ENCODE results near the gene SLC25A19. TPM values are rescaled to one million over a fixed set of nuclear protein-coding genes. Genes with fewer than 3 reads are reported as not detected.

SLC25A19 gene
- 8.8 TPM for total RNA-seq

DNA sequence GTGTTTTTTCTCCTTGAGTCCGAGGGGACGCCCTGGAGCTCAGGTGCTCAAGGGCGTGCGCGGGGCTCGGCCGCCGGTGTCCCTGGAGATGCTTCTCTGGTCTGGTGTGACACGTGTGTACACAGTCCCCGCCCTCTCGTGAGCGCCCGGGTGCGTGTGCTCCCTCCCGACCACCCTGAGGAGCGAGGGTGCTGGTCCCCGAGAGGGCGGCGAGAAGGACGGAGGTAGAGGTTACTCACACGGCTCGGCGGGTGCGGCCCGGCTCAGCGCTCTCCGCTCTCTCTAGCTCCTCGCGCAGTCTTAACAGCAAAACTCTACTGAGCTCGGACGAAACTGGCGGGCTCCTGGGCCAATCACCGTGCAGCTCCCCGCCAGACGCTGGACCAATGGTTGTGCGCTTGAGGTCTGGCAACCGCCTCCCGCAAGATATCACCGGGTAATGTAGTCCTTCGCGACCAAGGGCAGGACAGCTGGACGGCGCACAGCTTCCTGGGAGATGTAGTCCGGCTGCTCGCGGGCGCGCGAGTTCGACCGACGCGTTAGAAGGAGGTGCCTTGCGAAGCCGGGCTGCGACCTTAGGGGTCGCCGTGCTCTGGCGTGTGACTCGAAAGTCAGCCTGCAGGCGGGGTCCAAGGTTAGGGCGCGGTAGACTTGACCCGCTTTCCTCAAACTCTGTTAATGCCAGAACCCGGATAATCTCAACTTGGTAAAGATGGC is at the start of gene SLC25A19:
Gene SLC25A19, minus strand, starts transcription at position 319 of the 717 bp plus-strand sequence. CDS start 2,669 bp downstream, outside the sequence.

GRCh38 chr17:75270966-75271232 is 18.3 kb downstream of the SLC25A19 start, which contains the start of gene MIF4GD:
Gene MIF4GD (minus strand): TSS chr17:75271231. CDS start chr17:75270195, 1,036 bp downstream.

GRCh38 chr17:75261336-75262111 is 27.7 kb downstream of the SLC25A19 start, which contains the start of the genes GGA3 and MRPS7:
Gene GGA3 (minus strand): TSS chr17:75261606. CDS start chr17:75261587, 19 bp downstream.
Gene MRPS7 (plus strand): TSS chr17:75261879. CDS start chr17:75261901, 22 bp downstream.

Other genes starting within 250 kb of the SLC25A19 start
- 146 TPM for gene ATP5PD, start 242.5 kb downstream of the SLC25A19 start, total RNA-seq
- gene KCTD2, start 242.2 kb downstream of the SLC25A19 start, total RNA-seq: 51.2 TPM
- gene SLC16A5, start 201.5 kb downstream of the SLC25A19 start, total RNA-seq: 2.1 TPM
- gene ARMC7, start 179.5 kb downstream of the SLC25A19 start, total RNA-seq: 3.0 TPM
- 32.3 TPM for gene NT5C, start 157.7 kb downstream of the SLC25A19 start, total RNA-seq
- gene JPT1, start 134.9 kb downstream of the SLC25A19 start, total RNA-seq: 563 TPM
- 146 TPM for gene SUMO2, start 106.5 kb downstream of the SLC25A19 start, total RNA-seq
- 23.1 TPM for gene NUP85, start 83.8 kb downstream of the SLC25A19 start, total RNA-seq
- 18.9 TPM for gene GGA3, start 27.8 kb downstream of the SLC25A19 start, total RNA-seq
- 46.6 TPM for gene MRPS7, start 27.6 kb downstream of the SLC25A19 start, total RNA-seq
- gene MIF4GD, start 18.2 kb downstream of the SLC25A19 start, total RNA-seq: 8.3 TPM
- 109 TPM for gene GRB2, start 116.2 kb upstream of the SLC25A19 start, total RNA-seq
- 31.4 TPM for gene TMEM94, start 167.2 kb upstream of the SLC25A19 start, total RNA-seq
- 9.0 TPM for gene CASKIN2, start 226.1 kb upstream of the SLC25A19 start, total RNA-seq
- gene TSEN54, start 227.1 kb upstream of the SLC25A19 start, total RNA-seq: 10.4 TPM
- 0.92 TPM for gene LLGL2, start 236.3 kb upstream of the SLC25A19 start, total RNA-seq